ENCODE measurements around the gene FGFR3. TPM values are rescaled to one million over a fixed set of nuclear protein-coding genes. Genes with fewer than 3 reads are reported as not detected.

FGFR3 gene
- total RNA-seq, 4 donors from 2014 or later, result 1.2 to 2.0 (median 1.6) TPM

GRCh38 chr4:1763550-1764080, 29.5 kb upstream of the FGFR3 start:
- H3K36me3 ChIP-seq, result no peaks in the 10 kb centered on the region
- H3K27me3 ChIP-seq, result peaks cover 0 to 62% (median 13%) of the 10 kb centered on the region in 4 donors
- peak overlapping the region; percentile 42 to 47 (median 44) for H3K4me3 ChIP-seq
- peak overlapping the region in 2 of 4 donors; percentile 10 to 19 for H3K27ac ChIP-seq (replicated peaks in 1 of 4)
- peaks cover 12 to 39% (median 32%) of the 10 kb centered on the region in 4 donors for H3K4me1 ChIP-seq
- 28% methylated on average over 30 of the region's 36 CpGs for WGBS
- no peak for DNase-seq (ENCODE audit: extremely low spot score)
- H3K9me3 ChIP-seq, result no peaks in the 10 kb centered on the region
- intact Hi-C loops (cut with DNase I), result no loop called here
- TF ChIP-seq POLR2AphosphoS5 (IDR thresholded peaks at IDR 0.05) (no peak), EP300 (IDR thresholded peaks at IDR 0.05) (no peak), CTCF (IDR thresholded peaks at IDR 0.05) (peak in 1 of 3 experiments; percentile 34), POLR2A (IDR thresholded peaks at IDR 0.05; ENCODE audit: low read depth) (no peak)

GRCh38 chr4:1764670-1765069, 28.4 kb upstream of the FGFR3 start:
- Histone ChIP-seq H3K4me3 (no peak overlapping the region), H3K36me3 (no peaks in the 10 kb centered on the region), H3K9me3 (no peaks in the 10 kb centered on the region), H3K4me1 (peaks cover 12 to 39% (median 32%) of the 10 kb centered on the region in 4 donors), H3K27me3 (peaks cover 0 to 73% (median 13%) of the 10 kb centered on the region in 4 donors), H3K27ac (replicated peaks in 1 of 4) (no peak overlapping the region)
- TF ChIP-seq POLR2A (IDR thresholded peaks at IDR 0.05; ENCODE audit: low read depth) (no peak), POLR2AphosphoS5 (IDR thresholded peaks at IDR 0.05) (no peak), CTCF (IDR thresholded peaks at IDR 0.05) (no peak), EP300 (IDR thresholded peaks at IDR 0.05) (no peak)
- WGBS, result 92% methylated on average over 5 of the region's 9 CpGs
- intact Hi-C loops (cut with DNase I), result no loop called here
- no peak for DNase-seq (ENCODE audit: extremely low spot score)

- Histone ChIP-seq H3K27me3 (peaks cover 0 to 82% (median 16%) of the 10 kb centered on the region in 4 donors), H3K36me3 (no peaks in the 10 kb centered on the region), H3K4me1 (peaks cover 12 to 38% (median 32%) of the 10 kb centered on the region in 4 donors), H3K9me3 (no peaks in the 10 kb centered on the region), H3K4me3 (no peak overlapping the region), H3K27ac (replicated peaks in 1 of 4) (no peak overlapping the region)
- no peak for TF ChIP-seq POLR2AphosphoS5 (IDR thresholded peaks at IDR 0.05)
- no peak for TF ChIP-seq EP300 (IDR thresholded peaks at IDR 0.05)
- TF ChIP-seq CTCF (IDR thresholded peaks at IDR 0.05), result no peak
- no peak for TF ChIP-seq POLR2A (IDR thresholded peaks at IDR 0.05; ENCODE audit: low read depth)
- WGBS, result 92% methylated on average over 7 of the region's 10 CpGs
- DNase-seq (ENCODE audit: extremely low spot score), result no peak
- intact Hi-C loops (cut with DNase I), result no loop called here
Observed at GRCh38 chr4:1765409-1766072, 27.6 kb upstream of the FGFR3 start.

- no peaks in the 10 kb centered on the region for H3K9me3 ChIP-seq
- no peaks in the 10 kb centered on the region for H3K36me3 ChIP-seq
- no peak for TF ChIP-seq POLR2AphosphoS5 (IDR thresholded peaks at IDR 0.05)
- TF ChIP-seq EP300 (IDR thresholded peaks at IDR 0.05), result no peak
- no peak for TF ChIP-seq POLR2A (IDR thresholded peaks at IDR 0.05; ENCODE audit: low read depth)
- no peak for TF ChIP-seq CTCF (IDR thresholded peaks at IDR 0.05)
- DNase-seq (ENCODE audit: extremely low spot score), result no peak
- WGBS, result 34% methylated on average over 14 of the region's 41 CpGs
- no peak overlapping the region for H3K27ac ChIP-seq (replicated peaks in 1 of 4)
- intact Hi-C loops (cut with DNase I), result no loop called here
- H3K27me3 ChIP-seq, result peaks cover 0 to 90% (median 18%) of the 10 kb centered on the region in 4 donors
- peaks cover 12 to 35% (median 30%) of the 10 kb centered on the region in 4 donors for H3K4me1 ChIP-seq
- peak overlapping the region; percentile 47 to 65 (median 52) for H3K4me3 ChIP-seq
Observed at GRCh38 chr4:1766106-1767060, 26.7 kb upstream of the FGFR3 start.

Measured in esophagus muscularis mucosa (tissue), 4 donors.